SU-DHL-6 (cell line): Measurements from ENCODE around the gene PRMT3.

Source experiments
- CTCF ChIP-seq: fragments of 200-600 bp; sonication (generic); IDR thresholded peaks from one replicate; pipeline ENCODE4 v1.5.1; 2017; ENCODE audit warnings: antibody characterized with exemption, mild to moderate bottlenecking, low read length, moderate library complexity; ENCODE audit not compliant: insufficient read depth, poor library complexity, severe bottlenecking
- EZH2phosphoT487 ChIP-seq: fragments of 200-600 bp; sonication (generic), shearing (Covaris generic); conservative IDR thresholded peaks from 2 replicates; pipeline ENCODE4 v1.6.1; 2018; ENCODE audit warnings: mild to moderate bottlenecking, antibody characterized with exemption, low read length, moderate library complexity, mixed read lengths

- no peak for TF ChIP-seq EZH2phosphoT487
- TF ChIP-seq CTCF = no peak
Measured at GRCh38 chr11:20351751-20352262, 35.7 kb upstream of the PRMT3 start.
